ENCODE measurements around the gene GPR160. TPM values are rescaled to one million over a fixed set of nuclear protein-coding genes. Genes with fewer than 3 reads are reported as not detected.
"Not testable (repeated sequence)": the region's sequence is repeated elsewhere in the genome, so short reads cannot be mapped to it uniquely, and the experiment has no call there.

GPR160 gene
- total and polyA plus RNA-seq, 9 donors, result 0.35 to 6.1 (median 0.97) TPM

- intact Hi-C loops (cut with DNase I), result no loop called here
- TF ChIP-seq CTCF (IDR thresholded peaks at IDR 0.05) (no peak), POLR2A (IDR thresholded peaks at IDR 0.05) (no peak), EP300 (IDR thresholded peaks at IDR 0.05) (no peak)
- H3K36me3 ChIP-seq, result no peaks in the 10 kb centered on the region
- H3K4me3 ChIP-seq, result no peak overlapping the region
- peaks cover 2% of the 10 kb centered on the region for H3K4me1 ChIP-seq (ENCODE audit: insufficient read depth)
- no peak for DNase-seq
- H3K9me3 ChIP-seq, result no peaks in the 10 kb centered on the region
- H3K27ac ChIP-seq, result no peak overlapping the region
- WGBS, 3 donors, result 79 to 88% (median 85%) methylated on average over 9 of the region's 9 CpGs
- no peaks in the 10 kb centered on the region for H3K27me3 ChIP-seq
Observed at GRCh38 chr3:170111147-170111771, 73.5 kb downstream of the GPR160 start.

GRCh38 chr3:170114165-170114564 lies 76.4 kb downstream of the GPR160 start:
- intact Hi-C loops (cut with DNase I); DNase-seq; H3K4me3 ChIP-seq; H3K27ac ChIP-seq; H3K4me1 ChIP-seq (ENCODE audit: insufficient read depth); H3K9me3 ChIP-seq; H3K27me3 ChIP-seq; H3K36me3 ChIP-seq: not testable (repeated sequence)
- WGBS, 3 donors, result 87 to 98% (median 91%) methylated on average over 8 of the region's 8 CpGs

GRCh38 chr3:170117134-170117533 lies 79.3 kb downstream of the GPR160 start:
- no peak for DNase-seq
- TF ChIP-seq POLR2A (IDR thresholded peaks at IDR 0.05), result no peak
- TF ChIP-seq CTCF (IDR thresholded peaks at IDR 0.05), result no peak
- TF ChIP-seq EP300 (IDR thresholded peaks at IDR 0.05), result no peak
- H3K9me3 ChIP-seq, result no peaks in the 10 kb centered on the region
- H3K27ac ChIP-seq, result no peak overlapping the region
- no peaks in the 10 kb centered on the region for H3K4me1 ChIP-seq (ENCODE audit: insufficient read depth)
- no peak overlapping the region for H3K4me3 ChIP-seq
- no peaks in the 10 kb centered on the region for H3K36me3 ChIP-seq
- intact Hi-C loops (cut with DNase I), result no loop called here
- H3K27me3 ChIP-seq, result no peaks in the 10 kb centered on the region

GRCh38 chr3:170128259-170128976 lies 90.6 kb downstream of the GPR160 start:
- intact Hi-C loops (cut with DNase I), result no loop called here
- no peaks in the 10 kb centered on the region for H3K4me1 ChIP-seq (ENCODE audit: insufficient read depth)
- no peaks in the 10 kb centered on the region for H3K27me3 ChIP-seq
- no peak overlapping the region for H3K4me3 ChIP-seq
- DNase-seq, result no peak
- H3K36me3 ChIP-seq, result no peaks in the 10 kb centered on the region
- TF ChIP-seq CTCF (IDR thresholded peaks at IDR 0.05) (no peak), EP300 (IDR thresholded peaks at IDR 0.05) (no peak), POLR2A (IDR thresholded peaks at IDR 0.05) (no peak)
- H3K9me3 ChIP-seq, result no peaks in the 10 kb centered on the region
- no peak overlapping the region for H3K27ac ChIP-seq
- WGBS, 3 donors, result 87 to 90% (median 90%) methylated on average over 4 of the region's 4 CpGs

- intact Hi-C loops (cut with DNase I), result no loop called here
- DNase-seq, result no peak
- H3K27me3 ChIP-seq, result no peaks in the 10 kb centered on the region
- no peaks in the 10 kb centered on the region for H3K9me3 ChIP-seq
- TF ChIP-seq EP300 (IDR thresholded peaks at IDR 0.05) (no peak), CTCF (IDR thresholded peaks at IDR 0.05) (no peak), POLR2A (IDR thresholded peaks at IDR 0.05) (no peak)
- no peak overlapping the region for H3K27ac ChIP-seq
- no peak overlapping the region for H3K4me3 ChIP-seq
- no peaks in the 10 kb centered on the region for H3K36me3 ChIP-seq
- WGBS, 3 donors, result 88 to 98% (median 97%) methylated on average over 1 of the region's 1 CpG
- H3K4me1 ChIP-seq (ENCODE audit: insufficient read depth), result no peaks in the 10 kb centered on the region
Observed at GRCh38 chr3:170128977-170129431, 91.2 kb downstream of the GPR160 start.
